Caco-2 (cell line): Measurements from ENCODE around the gene ZNF225. TPM values are rescaled to one million over a fixed set of nuclear protein-coding genes. Genes with fewer than 3 reads are reported as not detected.

ENCODE experiments used
- BruUV-seq: library from RNA; stranded (reverse); fragments of 400-500 nt; replicated peaks from 2 replicates; lab custom pipeline; 2021; lab: Mats Ljungman, UMichigan
- CTCF ChIA-PET: fragments of 300-600 bp; sonication (Branson Sonifier 250); formaldehyde crosslinking; loops from one replicate; lab custom pipeline; 2022; ENCODE audit warnings: antibody characterized with exemption; lab: Charles Lee
- POLR2A ChIA-PET: fragments of 300-600 bp; sonication (Branson Sonifier 250); formaldehyde crosslinking; loops from one replicate; lab custom pipeline; 2022; ENCODE audit warnings: antibody characterized with exemption; lab: Charles Lee
- DNase-seq, 2 experiments: peaks; one replicate each; pipeline versions ENCODE4 v3.0.0 to v3.0.0-alpha.2; 2020 to 2022
- H3K27me3 ChIP-seq: replicated peaks from 2 replicates; pipeline ENCODE4 v1.6.0; 2011; ENCODE audit warnings: low read length; ENCODE audit not compliant: control insufficient read depth, insufficient read depth
- H3K36me3 ChIP-seq: 2 replicates; pipeline ENCODE4 v1.5.1; 2011; ENCODE audit warnings: low read length; ENCODE audit not compliant: control insufficient read depth, insufficient read depth
- H3K4me1 ChIP-seq: fragments of 250-450 bp; sonication (Bioruptor Pico); 2 replicates; pipeline ENCODE4 v1.5.1; 2020; ENCODE audit warnings: mild to moderate bottlenecking
- H3K4me3 ChIP-seq: 2 replicates; pipeline ENCODE4 v1.5.1; 2011; ENCODE audit warnings: low read depth, mild to moderate bottlenecking, control low read depth, low read length
- H3K9me3 ChIP-seq: fragments of 250-450 bp; sonication (Bioruptor Pico); 2 replicates; pipeline ENCODE4 v1.5.1; 2020; ENCODE audit warnings: mild to moderate bottlenecking, moderate library complexity
- H3K27ac Mint-ChIP-seq: one replicate; pipeline ENCODE4 v1.8.0; 2022; ENCODE audit warnings: mixed read lengths; ENCODE audit not compliant: unreplicated experiment
- H3K27me3 Mint-ChIP-seq: one replicate; pipeline ENCODE4 v1.8.0; 2022; ENCODE audit warnings: mixed read lengths; ENCODE audit not compliant: insufficient read depth, unreplicated experiment
- H3K36me3 Mint-ChIP-seq: one replicate; pipeline ENCODE4 v1.8.0; 2022; ENCODE audit warnings: mild to moderate bottlenecking, mixed read lengths; ENCODE audit not compliant: insufficient read depth, unreplicated experiment
- H3K4me1 Mint-ChIP-seq: one replicate; pipeline ENCODE4 v1.8.0; 2022; ENCODE audit warnings: low read depth, mixed read lengths; ENCODE audit not compliant: unreplicated experiment
- H3K4me3 Mint-ChIP-seq: one replicate; pipeline ENCODE4 v1.8.0; 2022; ENCODE audit warnings: mild to moderate bottlenecking, moderate library complexity, mixed read lengths; ENCODE audit not compliant: unreplicated experiment
- H3K9me3 Mint-ChIP-seq: one replicate; pipeline ENCODE4 v1.8.0; 2022; ENCODE audit warnings: mixed read lengths; ENCODE audit not compliant: unreplicated experiment
- CTCF ChIP-seq, 2 experiments: fragments of 200-600 bp in 1 of 2; IDR thresholded peaks; 1 replicate in 1 of 2; 2 replicates in 1 of 2; pipeline versions ENCODE4 v1.5.1 to v1.8.0; 2011 to 2022; ENCODE audit warnings: antibody characterized with exemption in 1 of 2, control low read depth in 1 of 2, inconsistent platforms in 1 of 2, low read depth in 1 of 2, low read length in 1 of 2, mild to moderate bottlenecking in 1 of 2, moderate library complexity in 1 of 2; ENCODE audit not compliant: insufficient read depth in 1 of 2, severe bottlenecking in 1 of 2, unreplicated experiment in 1 of 2
- intact Hi-C: fragments of 100-400 bp; cut with micrococcal nuclease; formaldehyde crosslinking; loops from one replicate; pipeline ENCODE4 v1.10.0; 2022; ENCODE audit not compliant: unreplicated experiment
- total RNA-seq: library from RNA; stranded (reverse); gene quantifications from 2 replicates; pipeline ENCODE4 v1.2.3, GENCODE V29; 2022

The ZNF225 gene
- total RNA-seq, 1 experiment from 2014 or later: 4.8 TPM

- no peaks in the 10 kb centered on the region for H3K27me3 Mint-ChIP-seq
- intact Hi-C loops: loop anchor here (1.0 kb wide), 5 partner anchors 21 to 88 kb away; partner anchors contain the start of genes ZNF155, ZNF224, ZNF225 and ZNF230
- peak within 1 kb of the TSS; percentile 85 for H3K27ac Mint-ChIP-seq
- H3K4me1 Mint-ChIP-seq: peaks cover 14% of the 10 kb centered on the region
- peak within 1 kb of the TSS; percentile 77 for H3K4me3 ChIP-seq
- H3K9me3 Mint-ChIP-seq: peaks cover 29% of the 10 kb centered on the region
- H3K4me3 Mint-ChIP-seq: peak within 1 kb of the TSS; percentile 83
- ChIA-PET CTCF (no interaction called here), POLR2A (no interaction called here)
- H3K36me3 Mint-ChIP-seq: peaks cover 22% of the 10 kb centered on the region
- no TSS peak for BruUV-seq
- H3K4me1 ChIP-seq: peaks cover 3% of the 10 kb centered on the region; the same call in 1 of the 2 replicates
- no peak for TF ChIP-seq CTCF (IDR thresholded peaks at IDR 0.05; ENCODE audit: insufficient read depth in 1 of 2, low read depth in 1 of 2, low read length in 1 of 2, severe bottlenecking in 1 of 2, unreplicated experiment in 1 of 2)
- peak; percentile 91 to 94 for DNase-seq
- H3K36me3 ChIP-seq: no peaks in the 10 kb centered on the region
- 0 out of 2 replicates have a peak, but pooled peaks cover 5% of the 10 kb centered on the region for H3K9me3 ChIP-seq
- H3K27me3 ChIP-seq: no peaks in the 10 kb centered on the region
These were observed 41.2 kb upstream of the ZNF225 start, which contains the start of gene ZNF284 for GRCh38 chr19:44071824-44072542. Gene ZNF284, plus strand, starts transcription at chr19:44072159. Its CDS starts 4,231 bp downstream, at chr19:44076390.

GRCh38 chr19:44072543-44073401 is 40.4 kb upstream of the ZNF225 start:
- DNase-seq: peak in 1 of 2 experiments; percentile 29
- ChIA-PET POLR2A (no interaction called here), CTCF (no interaction called here)
- intact Hi-C loops: loop anchor here (1.0 kb wide), 5 partner anchors 21 to 88 kb away; partner anchors contain the start of genes ZNF155, ZNF224, ZNF225 and ZNF230
- peak overlapping the region; percentile 83 for H3K4me3 Mint-ChIP-seq
- H3K4me3 ChIP-seq: peak overlapping the region; percentile 77
- H3K36me3 Mint-ChIP-seq: peaks cover 19% of the 10 kb centered on the region
- no peak for TF ChIP-seq CTCF (IDR thresholded peaks at IDR 0.05; ENCODE audit: insufficient read depth in 1 of 2, low read depth in 1 of 2, low read length in 1 of 2, severe bottlenecking in 1 of 2, unreplicated experiment in 1 of 2)
- H3K27me3 Mint-ChIP-seq: no peaks in the 10 kb centered on the region
- no peaks in the 10 kb centered on the region for H3K36me3 ChIP-seq
- BruUV-seq: TSS peak; percentile 60
- no peak overlapping the region for H3K27ac Mint-ChIP-seq
- 0 out of 2 replicates have a peak, but pooled peaks cover 5% of the 10 kb centered on the region for H3K9me3 ChIP-seq
- peaks cover 21% of the 10 kb centered on the region for H3K9me3 Mint-ChIP-seq
- H3K27me3 ChIP-seq: no peaks in the 10 kb centered on the region
- H3K4me1 Mint-ChIP-seq: peaks cover 14% of the 10 kb centered on the region
- peaks cover 3% of the 10 kb centered on the region; the same call in 1 of the 2 replicates for H3K4me1 ChIP-seq

- no peak overlapping the region for H3K27ac Mint-ChIP-seq
- peaks cover 17% of the 10 kb centered on the region for H3K36me3 Mint-ChIP-seq
- CTCF ChIA-PET: no interaction called here
- peaks cover 6% of the 10 kb centered on the region for H3K9me3 Mint-ChIP-seq
- peaks cover 12% of the 10 kb centered on the region for H3K4me1 Mint-ChIP-seq
- POLR2A ChIA-PET: no interaction called here
- intact Hi-C loops: no loop called here
- Histone ChIP-seq H3K27me3 (no peaks in the 10 kb centered on the region), H3K4me3 (no peak overlapping the region), H3K4me1 (peaks cover 3% of the 10 kb centered on the region; the same call in 1 of the 2 replicates), H3K9me3 (no peaks in the 10 kb centered on the region), H3K36me3 (no peaks in the 10 kb centered on the region)
- no TSS peak for BruUV-seq
- no peak for TF ChIP-seq CTCF (IDR thresholded peaks at IDR 0.05; ENCODE audit: insufficient read depth in 1 of 2, low read depth in 1 of 2, low read length in 1 of 2, severe bottlenecking in 1 of 2, unreplicated experiment in 1 of 2)
- DNase-seq: no peak
- no peak overlapping the region for H3K4me3 Mint-ChIP-seq
- no peaks in the 10 kb centered on the region for H3K27me3 Mint-ChIP-seq
These were observed 36.9 kb upstream of the ZNF225 start for GRCh38 chr19:44076325-44076724.
